ENCODE measurements around the gene TTC33.

DNA sequence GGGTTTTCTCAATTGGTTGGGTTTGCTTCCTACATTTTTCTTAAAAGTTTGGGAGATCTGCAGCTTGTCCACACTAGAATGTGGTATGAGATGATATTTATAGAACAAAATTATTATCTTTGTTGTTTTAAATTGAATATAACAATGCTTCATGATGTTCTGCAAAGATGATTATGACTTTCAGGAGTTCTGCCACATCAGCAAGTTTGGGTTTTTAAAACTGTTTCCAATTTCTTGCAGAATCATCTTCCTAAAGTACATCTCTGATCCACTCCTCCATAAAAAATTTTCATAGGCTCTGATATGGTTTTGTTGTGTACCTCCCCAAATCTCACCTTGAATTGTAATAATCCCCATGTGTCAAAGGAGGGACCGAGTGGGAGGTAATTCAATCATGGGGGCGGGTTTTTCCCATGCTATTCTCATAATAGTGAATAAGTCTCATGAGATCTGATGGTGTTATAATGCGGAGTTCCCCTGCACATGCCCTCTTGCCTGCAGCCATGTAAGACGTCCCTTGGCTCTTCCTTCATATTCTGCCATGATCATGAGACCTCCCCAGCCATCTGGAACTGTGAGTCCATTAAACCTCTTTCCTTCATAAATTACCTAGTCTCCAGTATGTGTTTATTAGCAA, 195.2 kb downstream of the TTC33 start:
- TF ChIP-seq, protein P1, sequence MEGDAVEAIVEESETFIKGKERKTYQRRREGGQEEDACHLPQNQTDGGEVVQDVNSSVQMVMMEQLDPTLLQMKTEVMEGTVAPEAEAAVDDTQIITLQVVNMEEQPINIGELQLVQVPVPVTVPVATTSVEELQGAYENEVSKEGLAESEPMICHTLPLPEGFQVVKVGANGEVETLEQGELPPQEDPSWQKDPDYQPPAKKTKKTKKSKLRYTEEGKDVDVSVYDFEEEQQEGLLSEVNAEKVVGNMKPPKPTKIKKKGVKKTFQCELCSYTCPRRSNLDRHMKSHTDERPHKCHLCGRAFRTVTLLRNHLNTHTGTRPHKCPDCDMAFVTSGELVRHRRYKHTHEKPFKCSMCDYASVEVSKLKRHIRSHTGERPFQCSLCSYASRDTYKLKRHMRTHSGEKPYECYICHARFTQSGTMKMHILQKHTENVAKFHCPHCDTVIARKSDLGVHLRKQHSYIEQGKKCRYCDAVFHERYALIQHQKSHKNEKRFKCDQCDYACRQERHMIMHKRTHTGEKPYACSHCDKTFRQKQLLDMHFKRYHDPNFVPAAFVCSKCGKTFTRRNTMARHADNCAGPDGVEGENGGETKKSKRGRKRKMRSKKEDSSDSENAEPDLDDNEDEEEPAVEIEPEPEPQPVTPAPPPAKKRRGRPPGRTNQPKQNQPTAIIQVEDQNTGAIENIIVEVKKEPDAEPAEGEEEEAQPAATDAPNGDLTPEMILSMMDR (IDR thresholded peaks at IDR 0.05), result no peak
- no peak for TF ChIP-seq JUND (IDR thresholded peaks at IDR 0.05)
- no peak for TF ChIP-seq POLR2AphosphoS5 (IDR thresholded peaks at IDR 0.05; ENCODE audit: low read depth, low read length)
- no peak for TF ChIP-seq EP300 (IDR thresholded peaks at IDR 0.05; ENCODE audit: borderline replicate concordance in 1 of 2, low read depth in 1 of 2, low read length in 1 of 2)
- no peak for TF ChIP-seq FOXM1 (IDR thresholded peaks at IDR 0.05; ENCODE audit: low read depth)
- TF ChIP-seq, protein P2, sequence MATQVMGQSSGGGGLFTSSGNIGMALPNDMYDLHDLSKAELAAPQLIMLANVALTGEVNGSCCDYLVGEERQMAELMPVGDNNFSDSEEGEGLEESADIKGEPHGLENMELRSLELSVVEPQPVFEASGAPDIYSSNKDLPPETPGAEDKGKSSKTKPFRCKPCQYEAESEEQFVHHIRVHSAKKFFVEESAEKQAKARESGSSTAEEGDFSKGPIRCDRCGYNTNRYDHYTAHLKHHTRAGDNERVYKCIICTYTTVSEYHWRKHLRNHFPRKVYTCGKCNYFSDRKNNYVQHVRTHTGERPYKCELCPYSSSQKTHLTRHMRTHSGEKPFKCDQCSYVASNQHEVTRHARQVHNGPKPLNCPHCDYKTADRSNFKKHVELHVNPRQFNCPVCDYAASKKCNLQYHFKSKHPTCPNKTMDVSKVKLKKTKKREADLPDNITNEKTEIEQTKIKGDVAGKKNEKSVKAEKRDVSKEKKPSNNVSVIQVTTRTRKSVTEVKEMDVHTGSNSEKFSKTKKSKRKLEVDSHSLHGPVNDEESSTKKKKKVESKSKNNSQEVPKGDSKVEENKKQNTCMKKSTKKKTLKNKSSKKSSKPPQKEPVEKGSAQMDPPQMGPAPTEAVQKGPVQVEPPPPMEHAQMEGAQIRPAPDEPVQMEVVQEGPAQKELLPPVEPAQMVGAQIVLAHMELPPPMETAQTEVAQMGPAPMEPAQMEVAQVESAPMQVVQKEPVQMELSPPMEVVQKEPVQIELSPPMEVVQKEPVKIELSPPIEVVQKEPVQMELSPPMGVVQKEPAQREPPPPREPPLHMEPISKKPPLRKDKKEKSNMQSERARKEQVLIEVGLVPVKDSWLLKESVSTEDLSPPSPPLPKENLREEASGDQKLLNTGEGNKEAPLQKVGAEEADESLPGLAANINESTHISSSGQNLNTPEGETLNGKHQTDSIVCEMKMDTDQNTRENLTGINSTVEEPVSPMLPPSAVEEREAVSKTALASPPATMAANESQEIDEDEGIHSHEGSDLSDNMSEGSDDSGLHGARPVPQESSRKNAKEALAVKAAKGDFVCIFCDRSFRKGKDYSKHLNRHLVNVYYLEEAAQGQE (IDR thresholded peaks at IDR 0.05; ENCODE audit: low read depth, low read length), result no peak
- no peak for TF ChIP-seq RAD21 (IDR thresholded peaks at IDR 0.05; ENCODE audit: low read length)
- no peak for TF ChIP-seq EZH2phosphoT487 (IDR thresholded peaks at IDR 0.05; ENCODE audit: borderline replicate concordance, low read depth)
- TF ChIP-seq, protein P3, sequence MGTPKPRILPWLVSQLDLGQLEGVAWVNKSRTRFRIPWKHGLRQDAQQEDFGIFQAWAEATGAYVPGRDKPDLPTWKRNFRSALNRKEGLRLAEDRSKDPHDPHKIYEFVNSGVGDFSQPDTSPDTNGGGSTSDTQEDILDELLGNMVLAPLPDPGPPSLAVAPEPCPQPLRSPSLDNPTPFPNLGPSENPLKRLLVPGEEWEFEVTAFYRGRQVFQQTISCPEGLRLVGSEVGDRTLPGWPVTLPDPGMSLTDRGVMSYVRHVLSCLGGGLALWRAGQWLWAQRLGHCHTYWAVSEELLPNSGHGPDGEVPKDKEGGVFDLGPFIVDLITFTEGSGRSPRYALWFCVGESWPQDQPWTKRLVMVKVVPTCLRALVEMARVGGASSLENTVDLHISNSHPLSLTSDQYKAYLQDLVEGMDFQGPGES (IDR thresholded peaks at IDR 0.05; ENCODE audit: low read depth, low read length), result no peak
- TF ChIP-seq, protein P4, sequence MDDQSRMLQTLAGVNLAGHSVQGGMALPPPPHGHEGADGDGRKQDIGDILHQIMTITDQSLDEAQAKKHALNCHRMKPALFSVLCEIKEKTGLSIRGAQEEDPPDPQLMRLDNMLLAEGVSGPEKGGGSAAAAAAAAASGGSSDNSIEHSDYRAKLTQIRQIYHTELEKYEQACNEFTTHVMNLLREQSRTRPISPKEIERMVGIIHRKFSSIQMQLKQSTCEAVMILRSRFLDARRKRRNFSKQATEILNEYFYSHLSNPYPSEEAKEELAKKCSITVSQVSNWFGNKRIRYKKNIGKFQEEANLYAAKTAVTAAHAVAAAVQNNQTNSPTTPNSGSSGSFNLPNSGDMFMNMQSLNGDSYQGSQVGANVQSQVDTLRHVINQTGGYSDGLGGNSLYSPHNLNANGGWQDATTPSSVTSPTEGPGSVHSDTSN (IDR thresholded peaks at IDR 0.05), result no peak
- TF ChIP-seq, protein P5, sequence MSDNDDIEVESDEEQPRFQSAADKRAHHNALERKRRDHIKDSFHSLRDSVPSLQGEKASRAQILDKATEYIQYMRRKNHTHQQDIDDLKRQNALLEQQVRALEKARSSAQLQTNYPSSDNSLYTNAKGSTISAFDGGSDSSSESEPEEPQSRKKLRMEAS (IDR thresholded peaks at IDR 0.05; ENCODE audit: low read depth), result no peak
- TF ChIP-seq SIN3A (IDR thresholded peaks at IDR 0.05; ENCODE audit: borderline replicate concordance, low read depth, low read length), result no peak
- no peak for TF ChIP-seq NFIC (IDR thresholded peaks at IDR 0.05; ENCODE audit: borderline replicate concordance)
- TF ChIP-seq CHD2 (IDR thresholded peaks at IDR 0.05; ENCODE audit: low read length, partially characterized antibody), result no peak

All from SK-N-SH (cell line).